T-cell (primary cell): Measurements from ENCODE around the gene ARID5B. TPM values are rescaled to one million over a fixed set of nuclear protein-coding genes. Genes with fewer than 3 reads are reported as not detected.

Source experiments
- ATAC-seq, 4 experiments: fragments of 200-7000 bp in 3 of 4; fragments of 150-1000 bp in 1 of 4; cut with Tn5 transposase; replicated peaks in 1 of 4; 1 replicate in 3 of 4; 2 replicates in 1 of 4; pipeline ENCODE4 v1.10.0; 2021; ENCODE audit warnings: moderate library complexity in 3 of 4, mild to moderate bottlenecking in 2 of 4, moderate number of reproducible peaks in 1 of 4
- CTCF ChIA-PET, 2 donors: fragments of 300-600 bp; sonication (Branson Sonifier 250); formaldehyde crosslinking; loops; one replicate each; lab custom pipeline; 2022; ENCODE audit warnings: antibody characterized with exemption in 2 of 2; lab: Charles Lee
- POLR2A ChIA-PET, 2 donors: fragments of 300-600 bp; sonication (Branson Sonifier 250); formaldehyde crosslinking; loops; one replicate each; lab custom pipeline; 2022; ENCODE audit warnings: antibody characterized with exemption in 2 of 2; lab: Charles Lee
- DNase-seq, 35 experiments: peaks; one replicate each; pipeline versions ENCODE4 v3.0.0 to v3.0.0-alpha.2; 2013 to 2023
- H3K27ac ChIP-seq: one replicate; pipeline ENCODE4 v1.5.1; 2013; ENCODE audit warnings: low read length
- H3K27me3 ChIP-seq, 2 experiments: replicated peaks in 1 of 2; 1 replicate in 1 of 2; 2 replicates in 1 of 2; pipeline versions ENCODE4 v1.6.1 to v1.7.0; 2013; ENCODE audit warnings: low read length in 1 of 2, mixed read lengths in 1 of 2; ENCODE audit not compliant: control insufficient read depth in 2 of 2, insufficient read depth in 2 of 2; ENCODE audit errors: extremely low read depth in 1 of 2
- H3K36me3 ChIP-seq, 2 donors: 1 replicate in 1 of 2; 2 replicates in 1 of 2; pipeline versions ENCODE4 v1.6.1 to v1.7.0; 2013; ENCODE audit warnings: low read length in 1 of 2; ENCODE audit not compliant: control insufficient read depth in 2 of 2, insufficient read depth in 1 of 2; ENCODE audit errors: extremely low read depth in 1 of 2
- H3K4me1 ChIP-seq, 2 experiments: 1 replicate in 1 of 2; 2 replicates in 1 of 2; pipeline versions ENCODE4 v1.6.1 to v1.7.0; 2013; ENCODE audit warnings: low read length in 2 of 2, mixed read lengths in 1 of 2; ENCODE audit not compliant: insufficient read depth in 2 of 2, control insufficient read depth in 1 of 2; ENCODE audit errors: extremely low read depth in 1 of 2
- H3K4me3 ChIP-seq, 2 donors: 1 replicate in 1 of 2; 2 replicates in 1 of 2; pipeline versions ENCODE4 v1.5.1 to v1.7.0; 2013; ENCODE audit warnings: mild to moderate bottlenecking in 2 of 2, low read length in 1 of 2, moderate library complexity in 1 of 2; ENCODE audit not compliant: control insufficient read depth in 1 of 2; ENCODE audit errors: extremely low read depth in 1 of 2
- H3K9me3 ChIP-seq: 2 replicates; pipeline ENCODE4 v1.7.0; 2013
- H3K27ac Mint-ChIP-seq, 2 donors: one replicate each; pipeline ENCODE4 v1.8.0; 2020 to 2021; ENCODE audit warnings: mild to moderate bottlenecking in 2 of 2, mixed read lengths in 2 of 2
- H3K27me3 Mint-ChIP-seq, 2 donors: one replicate each; pipeline ENCODE4 v1.8.0; 2021 to 2022; ENCODE audit warnings: mixed read lengths in 2 of 2
- H3K36me3 Mint-ChIP-seq: one replicate; pipeline ENCODE4 v1.8.0; 2021; ENCODE audit warnings: mixed read lengths
- H3K4me1 Mint-ChIP-seq, 3 donors: one replicate each; pipeline ENCODE4 v1.8.0; 2020 to 2022; ENCODE audit warnings: mixed read lengths in 3 of 3, mild to moderate bottlenecking in 1 of 3
- H3K4me3 Mint-ChIP-seq, 3 donors: one replicate each; pipeline ENCODE4 v1.8.0; 2020 to 2022; ENCODE audit warnings: mild to moderate bottlenecking in 3 of 3, mixed read lengths in 3 of 3, moderate library complexity in 3 of 3
- H3K9me3 Mint-ChIP-seq, 3 donors: one replicate each; pipeline ENCODE4 v1.8.0; 2020 to 2022; ENCODE audit warnings: mixed read lengths in 3 of 3
- WGBS: methylation state at CpG from one replicate; pipeline ENCODE4 v1.1.5; 2013; ENCODE audit warnings: missing lambda C conversion rate; ENCODE audit not compliant: insufficient coverage; 5-methylcytosine and 5-hydroxymethylcytosine counted together
- total RNA-seq, 35 experiments: library from RNA in 6 of 35; stranded (reverse) in 6 of 35; fragments of 120-200 nt in 1 of 35; gene quantifications; one replicate each; pipeline versions ENCODE4 v1.2.1 to v1.2.4 and lab custom pipeline; 2013 to 2026

ARID5B gene
- total RNA-seq, 5 donors from 2014 or later (not counting 1 experiment from before 2014, with no cell fraction given) = 34.0 to 75.5 (median 42.5) TPM

DNA sequence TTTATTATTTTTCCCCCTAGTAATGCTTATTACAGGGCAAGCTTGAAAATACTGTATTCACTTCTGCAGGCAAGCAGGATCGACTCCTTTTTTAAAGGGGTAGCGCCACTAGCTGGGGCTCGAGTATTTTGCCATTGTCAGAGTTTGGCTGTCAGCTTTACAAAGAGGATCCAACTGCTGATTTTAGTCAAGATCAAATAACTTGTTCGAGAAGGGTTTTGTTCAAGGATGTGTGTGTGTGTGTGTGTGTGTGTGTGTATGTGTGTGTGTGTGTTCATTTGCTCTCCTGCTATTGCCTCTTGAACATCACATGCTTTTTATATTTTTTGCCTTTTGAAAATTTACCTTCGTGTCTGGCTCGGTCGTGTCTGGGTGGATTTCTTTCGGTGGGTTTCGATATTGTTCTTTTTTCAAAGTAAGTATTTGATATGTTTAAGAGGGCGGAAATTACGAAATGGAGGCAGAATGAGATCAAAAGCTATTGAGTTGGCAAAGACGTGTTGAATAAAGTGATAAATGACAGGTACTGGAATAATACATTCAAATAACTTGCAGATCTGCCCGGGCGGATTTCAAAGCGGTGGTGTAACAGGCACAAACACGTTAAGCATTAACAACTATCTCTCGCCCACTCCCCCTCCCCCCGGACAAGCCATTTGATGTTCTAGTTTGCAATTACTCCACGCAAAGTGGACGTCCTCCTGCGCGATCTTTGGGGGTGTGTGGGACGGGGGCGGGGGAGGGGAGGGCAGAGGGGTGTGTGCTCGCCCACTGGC lies 1.1 kb downstream of the ARID5B start:
- H3K36me3 Mint-ChIP-seq = no peaks in the 10 kb centered on the region
- H3K9me3 Mint-ChIP-seq = no peaks in the 10 kb centered on the region

GRCh38 chr10:61903221-61903927 lies 1.9 kb downstream of the ARID5B start:
- peak overlapping the region; percentile 94 to 95 for H3K27ac Mint-ChIP-seq
- no peaks in the 10 kb centered on the region for H3K9me3 ChIP-seq
- no peaks in the 10 kb centered on the region for H3K27me3 Mint-ChIP-seq
- H3K27me3 ChIP-seq = no peaks in the 10 kb centered on the region
- peak overlapping the region; percentile 80 to 94 (median 87) for H3K4me3 Mint-ChIP-seq
- H3K36me3 ChIP-seq = no peaks in the 10 kb centered on the region
- peaks cover 10 to 24% of the 10 kb centered on the region in 2 experiments for H3K4me1 ChIP-seq
- ATAC-seq (peak; percentile 54 to 59 (median 58)), DNase-seq (peak; percentile 41 to 77 (median 61))
- peaks cover 44 to 52% (median 46%) of the 10 kb centered on the region in 3 donors for H3K4me1 Mint-ChIP-seq
- no peaks in the 10 kb centered on the region for H3K9me3 Mint-ChIP-seq
- 0% methylated on average over 41 of the region's 56 CpGs for WGBS
- CTCF ChIA-PET = interaction anchor here (0.6 to 3.8 kb wide), 17 partner anchors 21 to 876 kb away, joined by 3 to 39 read pairs (median 5); no protein-coding TSS in a partner anchor
- peak overlapping the region; percentile 97 for H3K27ac ChIP-seq
- H3K4me3 ChIP-seq = peak overlapping the region; percentile 92 to 99
- peaks cover 4% of the 10 kb centered on the region for H3K36me3 Mint-ChIP-seq
- POLR2A ChIA-PET = interaction anchor here (0.5 to 3.3 kb wide), 19 partner anchors 9 to 867 kb away, joined by 3 to 19 read pairs (median 4); no protein-coding TSS in a partner anchor

More for the DNA sequence above, 1.1 kb downstream of the ARID5B start:
- peak; percentile 41 to 68 (median 48) for ATAC-seq
- Histone ChIP-seq H3K27ac (peak overlapping the region; percentile 97), H3K9me3 (no peaks in the 10 kb centered on the region), H3K27me3 (no peaks in the 10 kb centered on the region), H3K36me3 (no peaks in the 10 kb centered on the region), H3K4me1 (peaks cover 13 to 24% of the 10 kb centered on the region in 2 experiments), H3K4me3 (peak overlapping the region; percentile 92 to 99)
- WGBS = 0% methylated on average over 14 of the region's 25 CpGs
- POLR2A ChIA-PET = interaction anchor here (0.5 to 3.3 kb wide), 15 partner anchors 31 to 1230 kb away, joined by 3 to 19 read pairs (median 3); no protein-coding TSS in a partner anchor
- H3K4me3 Mint-ChIP-seq = peak overlapping the region; percentile 80 to 94 (median 87)
- DNase-seq = peak; percentile 41 to 84 (median 64)
- CTCF ChIA-PET = interaction anchor here (0.6 to 3.8 kb wide), 20 partner anchors 31 to 1283 kb away, joined by 3 to 39 read pairs (median 3); no protein-coding TSS in a partner anchor
- peaks cover 48 to 55% (median 51%) of the 10 kb centered on the region in 3 donors for H3K4me1 Mint-ChIP-seq
- peak overlapping the region; percentile 96 to 100 for H3K27ac Mint-ChIP-seq
- H3K27me3 Mint-ChIP-seq = no peaks in the 10 kb centered on the region

DNA sequence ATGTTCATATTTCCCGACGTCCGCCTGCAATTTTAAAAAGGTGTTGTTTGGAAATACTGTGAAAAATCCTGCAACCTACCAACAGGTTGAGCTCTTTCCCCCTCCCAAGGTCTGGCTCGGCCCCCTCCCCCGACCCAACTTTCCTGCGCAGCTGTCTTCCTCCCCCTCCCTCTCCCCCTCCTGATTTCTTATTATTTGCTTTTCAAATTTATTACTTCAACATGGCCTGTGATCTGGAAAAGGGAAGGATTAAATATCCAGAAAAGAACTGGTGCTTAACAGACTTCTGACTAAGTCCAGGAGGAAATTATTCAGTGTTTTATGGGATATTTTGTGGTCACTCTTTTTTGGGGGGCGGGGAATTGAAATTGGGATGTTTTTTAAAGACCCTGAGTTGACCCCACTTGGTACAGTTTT lies 2.4 kb downstream of the ARID5B start:
- ATAC-seq (no peak), DNase-seq (no peak)
- 33% methylated on average over 1 of the region's 7 CpGs for WGBS
- peaks cover 8 to 24% of the 10 kb centered on the region in 2 experiments for H3K4me1 ChIP-seq
- H3K27me3 ChIP-seq = no peaks in the 10 kb centered on the region
- Mint-ChIP-seq H3K9me3 (no peaks in the 10 kb centered on the region), H3K4me1 (peaks cover 38 to 50% (median 43%) of the 10 kb centered on the region in 3 donors), H3K4me3 (peak overlapping the region; percentile 80 to 94 (median 87)), H3K27me3 (no peaks in the 10 kb centered on the region), H3K27ac (peak overlapping the region; percentile 94 to 95), H3K36me3 (peaks cover 6% of the 10 kb centered on the region)
- H3K36me3 ChIP-seq = peaks cover 0 to 3% of the 10 kb centered on the region in 2 donors
- POLR2A ChIA-PET = interaction anchor here (0.5 to 3.3 kb wide), 14 partner anchors 9 to 866 kb away, joined by 3 to 19 read pairs (median 5); no protein-coding TSS in a partner anchor
- CTCF ChIA-PET = interaction anchor here (0.6 to 3.8 kb wide), 13 partner anchors 20 to 876 kb away, joined by 3 to 39 read pairs (median 5); no protein-coding TSS in a partner anchor
- H3K27ac ChIP-seq = peak overlapping the region; percentile 97
- peak overlapping the region; percentile 38 to 92 for H3K4me3 ChIP-seq
- no peaks in the 10 kb centered on the region for H3K9me3 ChIP-seq

DNA sequence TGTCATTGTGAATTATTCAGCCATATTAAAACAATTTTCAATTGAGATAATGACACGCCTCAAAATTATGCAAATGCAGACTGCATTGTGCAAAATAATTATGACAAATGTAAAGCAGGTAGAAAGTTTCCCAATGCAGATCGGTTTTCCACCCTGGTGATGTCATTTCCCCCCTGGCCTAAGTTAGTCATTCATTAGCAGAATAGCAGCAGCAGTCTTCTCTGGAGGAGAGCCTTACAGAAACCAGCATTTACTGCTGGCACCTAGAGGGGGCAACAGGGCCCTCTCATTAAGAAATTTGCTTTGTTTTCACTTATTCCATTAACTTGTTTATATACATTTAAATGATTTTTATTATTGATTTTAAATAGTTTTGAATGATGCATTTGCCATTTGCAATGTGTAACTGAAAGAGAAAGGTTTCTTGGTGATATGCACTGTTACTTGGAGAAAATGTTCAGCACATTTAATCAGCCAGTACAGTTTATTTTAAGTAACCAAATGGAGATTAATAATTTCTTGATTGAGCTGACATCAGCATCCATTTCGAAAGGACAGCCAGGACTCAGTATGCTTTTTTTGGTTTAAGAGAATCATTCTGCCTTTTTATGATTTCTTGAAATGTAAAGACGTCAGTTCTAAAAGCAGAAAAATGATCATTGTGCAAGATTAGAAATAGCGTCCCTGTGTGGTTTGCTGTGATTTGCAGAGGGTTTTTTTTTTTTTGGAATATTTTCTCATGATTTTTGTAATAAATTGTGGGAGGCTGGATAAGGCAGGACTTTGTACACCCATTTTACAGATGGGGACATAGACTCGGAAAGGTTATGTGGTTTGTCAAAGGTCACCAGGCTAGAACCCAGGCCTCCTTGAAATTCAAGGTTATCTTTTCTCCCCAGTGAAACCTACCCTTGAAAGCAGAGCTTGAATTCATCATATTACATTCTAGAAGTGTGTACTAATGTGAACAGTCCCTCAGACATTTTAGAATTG lies 3.5 kb downstream of the ARID5B start:
- H3K9me3 ChIP-seq = no peaks in the 10 kb centered on the region
- CTCF ChIA-PET = interaction anchor here (0.7 to 1.5 kb wide), 13 partner anchors 9 to 340 kb away, joined by 3 to 9 read pairs (median 4); no protein-coding TSS in a partner anchor

GRCh38 chr10:61905837-61906561 lies 4.5 kb downstream of the ARID5B start:
- DNase-seq (no peak), ATAC-seq (no peak)
- POLR2A ChIA-PET = interaction anchor here (0.6 to 1.3 kb wide), 5 partner anchors 8 to 359 kb away, joined by 3 to 7 read pairs (median 3); no protein-coding TSS in a partner anchor
- H3K27me3 Mint-ChIP-seq = no peaks in the 10 kb centered on the region
- peak overlapping the region in 1 of 2 donors; percentile 22 for H3K27ac Mint-ChIP-seq
- no peaks in the 10 kb centered on the region for H3K27me3 ChIP-seq
- H3K9me3 Mint-ChIP-seq = no peaks in the 10 kb centered on the region
- peaks cover 20% of the 10 kb centered on the region for H3K36me3 Mint-ChIP-seq
- H3K4me1 ChIP-seq = peaks cover 8 to 14% of the 10 kb centered on the region in 2 experiments
- CTCF ChIA-PET = interaction anchor here (0.6 to 1.5 kb wide), 13 partner anchors 9 to 339 kb away, joined by 3 to 9 read pairs (median 3); no protein-coding TSS in a partner anchor
- no peaks in the 10 kb centered on the region for H3K9me3 ChIP-seq
- H3K27ac ChIP-seq = no peak overlapping the region
- 100% methylated on average over 1 of the region's 3 CpGs for WGBS
- H3K36me3 ChIP-seq = peaks cover 0 to 11% of the 10 kb centered on the region in 2 donors
- no peak overlapping the region for H3K4me3 ChIP-seq
- H3K4me1 Mint-ChIP-seq = peaks cover 35 to 55% (median 49%) of the 10 kb centered on the region in 3 donors
- peak overlapping the region in 1 of 3 donors; percentile 80 for H3K4me3 Mint-ChIP-seq

More for the DNA sequence above, 3.5 kb downstream of the ARID5B start:
- Histone ChIP-seq H3K27me3 (no peaks in the 10 kb centered on the region), H3K4me1 (peaks cover 8 to 14% of the 10 kb centered on the region in 2 experiments), H3K27ac (no peak overlapping the region), H3K36me3 (peaks cover 0 to 11% of the 10 kb centered on the region in 2 donors), H3K4me3 (peak overlapping the region in 1 of 2 donors; percentile 2)
- ATAC-seq (no peak), DNase-seq (peak in 5 of 35 experiments; percentile 5 to 57 (median 17))
- 58% methylated on average over 2 of the region's 6 CpGs for WGBS
- H3K9me3 Mint-ChIP-seq = no peaks in the 10 kb centered on the region
- no peaks in the 10 kb centered on the region for H3K27me3 Mint-ChIP-seq
- POLR2A ChIA-PET = interaction anchor here (0.7 to 1.3 kb wide), 4 partner anchors 9 to 360 kb away, joined by 3 to 7 read pairs (median 4); no protein-coding TSS in a partner anchor
- H3K27ac Mint-ChIP-seq = peak overlapping the region; percentile 94 to 95
- peaks cover 13% of the 10 kb centered on the region for H3K36me3 Mint-ChIP-seq
- peaks cover 32 to 48% (median 40%) of the 10 kb centered on the region in 3 donors for H3K4me1 Mint-ChIP-seq
- H3K4me3 Mint-ChIP-seq = peak overlapping the region; percentile 80 to 94 (median 87)
